AG09319 (cell line): ENCODE results near the gene MSANTD1.

Experiments used
- DNase-seq: peaks from one replicate; pipeline ENCODE4 v3.0.0-alpha.2; 2010; ENCODE audit warnings: low read depth; ENCODE audit errors: extremely low read depth
- CTCF ChIP-seq: IDR thresholded peaks from 2 replicates; pipeline ENCODE4 v1.5.1; 2011; ENCODE audit warnings: low read depth, mild to moderate bottlenecking, inconsistent platforms, low read length, moderate library complexity

Gene MSANTD1

GRCh38 chr4:3234171-3235029, 14.6 kb upstream of the MSANTD1 start:
- no peak for DNase-seq
- no peak for TF ChIP-seq CTCF

- no peak for TF ChIP-seq CTCF
- DNase-seq, result no peak
Observed at GRCh38 chr4:3235030-3235345, 14.0 kb upstream of the MSANTD1 start.

GRCh38 chr4:3235581-3235980, 13.4 kb upstream of the MSANTD1 start:
- TF ChIP-seq CTCF, result no peak
- no peak for DNase-seq

GRCh38 chr4:3236326-3236878, 12.6 kb upstream of the MSANTD1 start:
- DNase-seq, result no peak
- TF ChIP-seq CTCF, result no peak

GRCh38 chr4:3237266-3237665, 11.7 kb upstream of the MSANTD1 start:
- DNase-seq, result no peak
- TF ChIP-seq CTCF, result no peak

GRCh38 chr4:3237712-3238560, 11.0 kb upstream of the MSANTD1 start:
- TF ChIP-seq CTCF, result no peak
- DNase-seq, result no peak

- no peak for TF ChIP-seq CTCF
- DNase-seq, result no peak
Observed at GRCh38 chr4:3238721-3239120, 10.2 kb upstream of the MSANTD1 start.
